HG02981 (cell line): ENCODE measurements around the gene SPACA9.

Experiments
- ATAC-seq: cut with Tn5 transposase; IDR thresholded peaks from one replicate; pipeline ENCODE4 v1.9.1; 2021; ENCODE audit warnings: mild to moderate bottlenecking, moderate library complexity; ENCODE audit not compliant: unreplicated experiment

SPACA9 gene

DNA sequence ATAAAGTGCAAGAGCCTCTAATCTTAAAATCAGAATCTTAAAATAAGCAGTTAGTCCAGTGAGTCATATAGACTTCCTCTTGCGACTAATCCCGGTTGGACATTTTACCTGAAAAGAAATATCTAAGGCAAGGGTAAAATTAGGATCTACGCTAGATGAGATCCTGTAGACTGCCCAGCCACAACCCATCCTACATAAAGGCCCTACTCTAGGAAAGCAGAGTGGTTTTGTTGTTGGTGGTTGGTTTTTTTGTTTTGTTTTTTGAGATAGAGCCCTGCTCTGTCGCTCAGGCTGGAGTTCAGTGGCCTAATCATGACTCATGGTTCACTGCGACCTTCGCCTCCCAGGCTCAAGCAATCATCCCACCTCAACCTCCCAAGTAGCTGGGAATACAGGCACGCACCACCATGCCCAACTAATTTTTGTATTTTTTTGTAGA, 58.8 kb downstream of the SPACA9 start:
- no peak for ATAC-seq

DNA sequence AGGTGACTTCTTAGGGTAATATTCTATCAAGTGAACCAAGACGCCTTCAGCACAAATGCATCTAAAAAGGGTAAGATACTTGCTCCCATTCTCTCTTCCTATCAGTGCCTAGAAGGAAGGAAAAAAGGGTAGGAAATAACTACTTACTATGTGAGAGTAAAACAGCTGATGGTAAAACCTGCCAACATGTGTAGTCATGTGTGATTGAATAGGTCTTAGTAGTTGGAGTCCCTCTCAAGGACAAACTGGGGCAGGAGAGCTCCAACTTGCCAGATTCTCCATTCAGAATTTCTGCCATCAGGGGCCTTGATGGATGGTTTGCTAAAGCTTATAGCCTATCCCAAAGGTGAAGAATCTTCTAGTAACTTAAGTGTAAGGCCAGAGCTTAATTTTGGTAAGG, 60.5 kb downstream of the SPACA9 start:
- no peak for ATAC-seq
